MCF 10A (cell line): ENCODE data around the gene ADSL. TPM values are rescaled to one million over a fixed set of nuclear protein-coding genes. Genes with fewer than 3 reads are reported as not detected.

Experiments
- BruUV-seq: library from RNA; stranded (reverse); fragments of 400-500 nt; replicated peaks from 2 replicates; lab custom pipeline; 2021; lab: Mats Ljungman, UMichigan
- CTCF ChIA-PET: fragments of 300-600 bp; sonication (Branson Sonifier 250); formaldehyde crosslinking; extraction: SDS; loops from one replicate; lab custom pipeline; 2021; ENCODE audit warnings: antibody characterized with exemption, inconsistent platforms; lab: Yijun Ruan, JAX
- POLR2A ChIA-PET: fragments of 300-600, 350-650 bp; sonication (Branson Sonifier 250); formaldehyde crosslinking; extraction: SDS; loops from one replicate; lab custom pipeline; 2020; ENCODE audit warnings: antibody characterized with exemption, inconsistent platforms; lab: Yijun Ruan, JAX
- DNase-seq: peaks from one replicate; pipeline ENCODE4 v3.0.0-alpha.2; 2018; ENCODE audit not compliant: unreplicated experiment
- H3K27ac Mint-ChIP-seq: one replicate; pipeline ENCODE4 v1.8.0; 2022; ENCODE audit warnings: mild to moderate bottlenecking, low read depth, mixed read lengths; ENCODE audit not compliant: unreplicated experiment
- H3K27me3 Mint-ChIP-seq: one replicate; pipeline ENCODE4 v1.8.0; 2022; ENCODE audit warnings: mixed read lengths; ENCODE audit not compliant: insufficient read depth, unreplicated experiment
- H3K36me3 Mint-ChIP-seq: one replicate; pipeline ENCODE4 v1.8.0; 2022; ENCODE audit warnings: mild to moderate bottlenecking, moderate library complexity, mixed read lengths; ENCODE audit not compliant: insufficient read depth, unreplicated experiment
- H3K4me1 Mint-ChIP-seq: one replicate; pipeline ENCODE4 v1.8.0; 2022; ENCODE audit warnings: mixed read lengths; ENCODE audit not compliant: insufficient read depth, unreplicated experiment
- H3K4me3 Mint-ChIP-seq: one replicate; pipeline ENCODE4 v1.8.0; 2022; ENCODE audit warnings: mild to moderate bottlenecking, moderate library complexity, mixed read lengths; ENCODE audit not compliant: unreplicated experiment
- H3K9me3 Mint-ChIP-seq: one replicate; pipeline ENCODE4 v1.8.0; 2022; ENCODE audit warnings: mixed read lengths; ENCODE audit not compliant: unreplicated experiment
- CTCF ChIP-seq: fragments of 200-600 bp; IDR thresholded peaks from one replicate; pipeline ENCODE4 v1.8.0; 2022; ENCODE audit warnings: antibody characterized with exemption, mild to moderate bottlenecking; ENCODE audit not compliant: unreplicated experiment
- intact Hi-C: fragments of 100-400 bp; cut with micrococcal nuclease; formaldehyde crosslinking; loops from 2 replicates; pipeline ENCODE4 v1.14.1; 2022
- total RNA-seq: library from RNA; stranded (reverse); gene quantifications from 2 replicates; pipeline ENCODE4 v1.2.3, GENCODE V29; 2022

The ADSL gene
- total RNA-seq, 1 experiment from 2014 or later, result 129 TPM

GRCh38 chr22:40322818-40323447, 23.4 kb upstream of the ADSL start:
- DNase-seq, result no peak
- Mint-ChIP-seq H3K27ac (no peak overlapping the region), H3K27me3 (no peaks in the 10 kb centered on the region), H3K36me3 (peaks cover 72% of the 10 kb centered on the region), H3K4me1 (no peaks in the 10 kb centered on the region), H3K4me3 (no peak overlapping the region), H3K9me3 (no peaks in the 10 kb centered on the region)
- ChIA-PET POLR2A (no interaction called here), CTCF (interaction anchor here (0.5 kb wide), 1 partner anchor 256 kb away, joined by 5 read pairs; no protein-coding TSS in a partner anchor)
- no peak for TF ChIP-seq CTCF
- BruUV-seq, result no TSS peak
- intact Hi-C loops, result no loop called here

GRCh38 chr22:40323681-40324171, 22.6 kb upstream of the ADSL start:
- no peak for TF ChIP-seq CTCF
- peaks cover 66% of the 10 kb centered on the region for H3K36me3 Mint-ChIP-seq

DNA sequence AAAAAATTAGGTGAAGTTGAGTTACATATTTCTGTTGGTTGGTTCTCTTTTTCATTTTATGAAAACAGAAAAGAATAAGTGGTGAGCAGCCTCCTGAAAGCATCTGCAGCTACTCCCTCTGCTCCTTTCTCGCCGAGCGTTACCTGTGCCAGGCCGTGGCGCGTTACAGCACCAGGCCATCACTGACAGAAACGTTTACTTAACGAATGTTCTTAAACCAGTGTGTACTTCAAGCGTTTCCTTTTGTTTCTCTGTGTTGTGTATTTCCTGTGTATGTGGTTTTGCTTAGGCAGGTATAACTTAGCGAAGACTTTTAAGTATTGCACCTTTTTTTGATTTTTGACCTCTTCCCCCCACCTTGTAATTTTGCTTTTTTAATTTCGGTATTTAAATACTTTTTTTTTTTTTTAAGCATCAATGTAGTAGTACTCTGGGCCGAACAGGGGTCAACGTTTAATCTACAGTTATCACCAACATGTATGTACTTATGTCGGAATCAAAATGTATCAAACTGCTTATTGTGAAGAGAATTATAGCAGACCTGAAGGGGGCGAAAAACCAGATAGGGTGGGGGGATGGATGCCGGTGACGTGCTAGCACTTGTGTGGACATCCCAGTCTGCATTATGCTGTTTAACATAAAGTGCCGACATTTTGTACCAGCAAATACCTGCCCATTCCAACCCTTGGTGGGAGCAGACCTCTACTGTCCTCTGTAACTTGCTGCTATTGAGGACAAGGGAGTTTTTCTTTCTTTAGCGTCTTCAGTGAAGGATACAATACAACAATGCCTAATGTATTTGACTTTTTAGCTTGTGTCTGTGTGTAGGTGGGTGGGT, 21.6 kb upstream of the ADSL start:
- no peak for DNase-seq
- CTCF ChIA-PET, result no interaction called here
- BruUV-seq, result no TSS peak
- TF ChIP-seq CTCF, result no peak
- no peaks in the 10 kb centered on the region for H3K27me3 Mint-ChIP-seq
- H3K4me1 Mint-ChIP-seq, result no peaks in the 10 kb centered on the region
- POLR2A ChIA-PET, result interaction anchor here (0.5 to 2.6 kb wide), 3 partner anchors 20 to 278 kb away, joined by 5 to 13 read pairs (median 5); no protein-coding TSS in a partner anchor
- no peak overlapping the region for H3K4me3 Mint-ChIP-seq
- no peak overlapping the region for H3K27ac Mint-ChIP-seq
- H3K36me3 Mint-ChIP-seq, result peaks cover 61% of the 10 kb centered on the region
- no peaks in the 10 kb centered on the region for H3K9me3 Mint-ChIP-seq
- intact Hi-C loops, result no loop called here

More at GRCh38 chr22:40323681-40324171, 22.6 kb upstream of the ADSL start:
- intact Hi-C loops, result no loop called here
- ChIA-PET POLR2A (interaction anchor here (0.5 to 0.6 kb wide), 2 partner anchors 13 to 51 kb away, joined by 3 to 5 read pairs; no protein-coding TSS in a partner anchor), CTCF (interaction anchor here (0.5 kb wide), 1 partner anchor 257 kb away, joined by 5 read pairs; no protein-coding TSS in a partner anchor)
- no peak overlapping the region for H3K4me3 Mint-ChIP-seq
- DNase-seq, result no peak
- no peaks in the 10 kb centered on the region for H3K9me3 Mint-ChIP-seq
- no peaks in the 10 kb centered on the region for H3K27me3 Mint-ChIP-seq
- H3K4me1 Mint-ChIP-seq, result no peaks in the 10 kb centered on the region
- no TSS peak for BruUV-seq
- no peak overlapping the region for H3K27ac Mint-ChIP-seq

DNA sequence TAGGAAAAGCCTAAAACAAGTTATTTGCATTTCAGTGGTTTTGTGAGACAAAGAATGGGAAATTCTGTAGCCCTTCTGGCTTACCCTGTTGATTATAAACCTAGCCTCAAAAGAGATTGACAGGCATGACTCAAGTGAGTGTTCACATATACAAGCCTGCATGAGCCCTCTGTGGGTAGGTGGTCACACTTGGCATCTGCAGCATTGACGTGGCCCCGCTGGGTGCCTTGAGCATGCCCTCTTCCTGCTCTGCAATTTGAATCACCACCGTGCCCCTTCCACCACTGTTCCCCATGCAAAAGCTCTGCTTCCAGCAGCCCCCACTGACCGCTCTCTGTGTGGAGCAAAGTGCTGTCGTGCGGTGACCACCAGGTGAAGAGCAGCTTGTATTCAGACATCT, 21.0 kb upstream of the ADSL start:
- TF ChIP-seq CTCF, result no peak
- POLR2A ChIA-PET, result interaction anchor here (0.6 to 2.6 kb wide), 3 partner anchors 20 to 791 kb away, joined by 3 to 13 read pairs (median 5); no protein-coding TSS in a partner anchor
- Mint-ChIP-seq H3K36me3 (peaks cover 66% of the 10 kb centered on the region), H3K4me3 (no peak overlapping the region), H3K27ac (no peak overlapping the region), H3K4me1 (no peaks in the 10 kb centered on the region), H3K27me3 (no peaks in the 10 kb centered on the region), H3K9me3 (no peaks in the 10 kb centered on the region)
- no peak for DNase-seq
- no TSS peak for BruUV-seq
- intact Hi-C loops, result no loop called here
- CTCF ChIA-PET, result no interaction called here
